GM12801 (cell line): ENCODE results near the gene PTGES2.

Experiments used
- TF ChIP-seq, protein P1 (sequence below): IDR thresholded peaks from one replicate; pipeline ENCODE4 v1.5.1; 2011; ENCODE audit warnings: control low read depth; ENCODE audit not compliant: insufficient read length; ENCODE audit errors: extremely low read depth

Gene PTGES2

GRCh38 chr9:128101690-128102089, 25.8 kb downstream of the PTGES2 start:
- TF ChIP-seq, protein P1, sequence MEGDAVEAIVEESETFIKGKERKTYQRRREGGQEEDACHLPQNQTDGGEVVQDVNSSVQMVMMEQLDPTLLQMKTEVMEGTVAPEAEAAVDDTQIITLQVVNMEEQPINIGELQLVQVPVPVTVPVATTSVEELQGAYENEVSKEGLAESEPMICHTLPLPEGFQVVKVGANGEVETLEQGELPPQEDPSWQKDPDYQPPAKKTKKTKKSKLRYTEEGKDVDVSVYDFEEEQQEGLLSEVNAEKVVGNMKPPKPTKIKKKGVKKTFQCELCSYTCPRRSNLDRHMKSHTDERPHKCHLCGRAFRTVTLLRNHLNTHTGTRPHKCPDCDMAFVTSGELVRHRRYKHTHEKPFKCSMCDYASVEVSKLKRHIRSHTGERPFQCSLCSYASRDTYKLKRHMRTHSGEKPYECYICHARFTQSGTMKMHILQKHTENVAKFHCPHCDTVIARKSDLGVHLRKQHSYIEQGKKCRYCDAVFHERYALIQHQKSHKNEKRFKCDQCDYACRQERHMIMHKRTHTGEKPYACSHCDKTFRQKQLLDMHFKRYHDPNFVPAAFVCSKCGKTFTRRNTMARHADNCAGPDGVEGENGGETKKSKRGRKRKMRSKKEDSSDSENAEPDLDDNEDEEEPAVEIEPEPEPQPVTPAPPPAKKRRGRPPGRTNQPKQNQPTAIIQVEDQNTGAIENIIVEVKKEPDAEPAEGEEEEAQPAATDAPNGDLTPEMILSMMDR, result no peak

GRCh38 chr9:128101231-128101661, 26.3 kb downstream of the PTGES2 start:
- TF ChIP-seq, protein P1, result no peak

GRCh38 chr9:128100581-128100980, 26.9 kb downstream of the PTGES2 start:
- TF ChIP-seq, protein P1, result no peak

DNA sequence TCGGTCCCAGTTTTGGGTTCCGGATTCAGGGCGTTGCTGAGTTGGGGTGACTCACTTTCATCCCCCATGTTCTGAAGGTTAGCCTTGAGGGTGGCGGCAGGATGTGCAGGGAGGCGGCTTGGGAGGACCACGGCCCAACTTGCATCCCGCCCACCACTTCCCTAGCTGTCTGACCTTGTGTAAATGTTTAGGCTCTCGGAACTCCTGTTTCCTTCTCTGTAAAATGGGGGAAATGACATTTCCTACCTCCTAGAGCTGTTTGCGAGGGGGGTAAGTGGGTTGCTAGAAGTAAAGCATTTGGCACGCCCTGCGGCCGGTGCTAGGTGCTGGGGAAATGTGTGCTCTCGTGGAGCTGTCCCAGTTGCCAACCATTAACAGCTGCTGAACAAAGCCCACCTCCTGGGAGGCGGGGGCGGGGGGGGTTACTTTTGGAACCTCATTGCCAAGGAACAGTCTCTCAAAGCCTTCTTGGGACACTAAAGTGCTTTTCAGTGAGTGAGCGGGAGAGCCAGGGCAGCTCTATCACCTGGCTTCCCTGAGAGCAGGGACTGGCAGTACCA, 27.5 kb downstream of the PTGES2 start:
- TF ChIP-seq, protein P1, result no peak

DNA sequence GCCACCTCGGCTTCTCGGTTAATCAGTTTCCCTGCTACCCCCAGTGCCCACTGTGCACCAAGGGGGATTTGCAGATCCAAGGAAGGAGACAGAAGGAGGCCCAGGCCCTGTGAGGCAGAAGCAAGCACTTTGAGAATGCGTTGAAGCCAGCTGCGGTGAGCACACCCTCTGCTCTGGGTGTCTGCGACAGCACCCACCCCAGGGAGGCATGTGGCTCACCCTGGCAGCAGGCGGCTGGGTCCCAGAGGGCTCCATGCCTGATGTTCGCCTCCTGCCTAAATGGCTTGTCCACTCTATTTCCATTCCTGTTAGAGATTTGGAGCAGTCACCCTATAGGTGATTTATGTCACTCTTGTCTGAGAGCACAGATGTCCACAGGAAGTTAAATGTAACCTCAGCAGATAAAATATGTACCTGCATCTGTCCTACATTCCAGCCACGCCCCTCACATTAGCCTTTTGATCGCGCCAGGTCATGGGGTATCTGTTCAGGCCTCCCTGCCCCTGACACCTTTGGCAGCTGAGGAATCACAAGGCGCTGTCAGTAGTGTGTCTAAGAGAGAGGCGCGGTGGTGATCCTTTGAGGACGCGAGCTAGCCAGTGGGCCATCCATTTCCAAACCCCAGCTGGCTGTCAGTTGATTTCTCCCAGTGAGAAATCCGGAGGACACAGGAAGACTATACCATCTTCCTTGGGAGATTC, 28.1 kb downstream of the PTGES2 start:
- TF ChIP-seq, protein P1, result no peak

GRCh38 chr9:128098297-128099230, 29.0 kb downstream of the PTGES2 start:
- TF ChIP-seq, protein P1, result no peak
